IPS-15b (cell line): ENCODE data around the gene KCNC3.
"Not testable (repeated sequence)": the region's sequence is repeated elsewhere in the genome, so short reads cannot be mapped to it uniquely, and the experiment has no call there.

Experiments
- H3K27me3 ChIP-seq: one replicate; pipeline ENCODE4 v1.6.1; 2013; ENCODE audit warnings: low read length; ENCODE audit not compliant: control insufficient read depth, insufficient read depth
- H3K36me3 ChIP-seq: one replicate; pipeline ENCODE4 v1.6.1; 2013; ENCODE audit warnings: low read length; ENCODE audit not compliant: control insufficient read depth, insufficient read depth
- H3K4me1 ChIP-seq: one replicate; pipeline ENCODE4 v1.6.1; 2013; ENCODE audit warnings: mild to moderate bottlenecking, low read length; ENCODE audit not compliant: control insufficient read depth, insufficient read depth
- H3K4me3 ChIP-seq: one replicate; pipeline ENCODE4 v1.5.1; 2013; ENCODE audit warnings: low read depth, low read length
- H3K9ac ChIP-seq: one replicate; pipeline ENCODE4 v1.6.1; 2013; ENCODE audit warnings: low read depth, mild to moderate bottlenecking, low read length
- H3K9me3 ChIP-seq: one replicate; pipeline ENCODE4 v1.6.1; 2013; ENCODE audit warnings: mild to moderate bottlenecking, low read length; ENCODE audit not compliant: control insufficient read depth, insufficient read depth

The KCNC3 gene

GRCh38 chr19:50347089-50347581 is 18.0 kb upstream of the KCNC3 start:
- not testable (repeated sequence) for H3K9ac ChIP-seq, H3K4me1 ChIP-seq, H3K4me3 ChIP-seq, H3K27me3 ChIP-seq, H3K36me3 ChIP-seq, H3K9me3 ChIP-seq

GRCh38 chr19:50344661-50345318 is 15.6 kb upstream of the KCNC3 start:
- Histone ChIP-seq H3K36me3 (peaks cover 2% of the 10 kb centered on the region), H3K4me1 (no peaks in the 10 kb centered on the region), H3K4me3 (no peak overlapping the region), H3K9me3 (no peaks in the 10 kb centered on the region), H3K27me3 (no peaks in the 10 kb centered on the region), H3K9ac (no peak overlapping the region)

GRCh38 chr19:50341091-50341564 is 12.0 kb upstream of the KCNC3 start:
- H3K9me3 ChIP-seq: no peaks in the 10 kb centered on the region
- peaks cover 2% of the 10 kb centered on the region for H3K36me3 ChIP-seq
- no peak overlapping the region for H3K4me3 ChIP-seq
- no peak overlapping the region for H3K9ac ChIP-seq
- H3K4me1 ChIP-seq: no peaks in the 10 kb centered on the region
- no peaks in the 10 kb centered on the region for H3K27me3 ChIP-seq

DNA sequence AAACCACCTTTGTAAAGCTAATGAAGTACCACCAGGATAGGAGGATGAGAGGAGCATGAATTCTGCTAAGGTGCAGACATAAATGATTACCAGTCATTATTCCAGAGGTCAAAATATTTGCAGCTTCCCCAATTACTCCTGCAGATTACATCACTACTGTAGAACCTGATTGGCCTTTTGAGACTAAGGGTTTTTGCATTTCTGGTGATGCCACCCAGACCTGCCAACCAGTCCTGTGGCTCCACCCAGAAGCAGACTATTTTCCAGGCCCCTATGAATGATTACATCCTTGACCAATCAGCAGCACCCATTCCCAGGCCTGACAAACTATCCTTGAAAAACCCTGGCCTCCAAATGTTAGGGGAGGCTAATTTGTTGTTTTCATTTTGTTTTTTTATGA is 11.2 kb upstream of the KCNC3 start:
- Histone ChIP-seq H3K4me1 (no peaks in the 10 kb centered on the region), H3K27me3 (no peaks in the 10 kb centered on the region), H3K9ac (no peak overlapping the region), H3K9me3 (no peaks in the 10 kb centered on the region), H3K4me3 (no peak overlapping the region), H3K36me3 (peaks cover 2% of the 10 kb centered on the region)

GRCh38 chr19:50337031-50337430 is 7.9 kb upstream of the KCNC3 start:
- not testable (repeated sequence) for H3K27me3 ChIP-seq, H3K9me3 ChIP-seq, H3K4me1 ChIP-seq, H3K36me3 ChIP-seq, H3K9ac ChIP-seq, H3K4me3 ChIP-seq

DNA sequence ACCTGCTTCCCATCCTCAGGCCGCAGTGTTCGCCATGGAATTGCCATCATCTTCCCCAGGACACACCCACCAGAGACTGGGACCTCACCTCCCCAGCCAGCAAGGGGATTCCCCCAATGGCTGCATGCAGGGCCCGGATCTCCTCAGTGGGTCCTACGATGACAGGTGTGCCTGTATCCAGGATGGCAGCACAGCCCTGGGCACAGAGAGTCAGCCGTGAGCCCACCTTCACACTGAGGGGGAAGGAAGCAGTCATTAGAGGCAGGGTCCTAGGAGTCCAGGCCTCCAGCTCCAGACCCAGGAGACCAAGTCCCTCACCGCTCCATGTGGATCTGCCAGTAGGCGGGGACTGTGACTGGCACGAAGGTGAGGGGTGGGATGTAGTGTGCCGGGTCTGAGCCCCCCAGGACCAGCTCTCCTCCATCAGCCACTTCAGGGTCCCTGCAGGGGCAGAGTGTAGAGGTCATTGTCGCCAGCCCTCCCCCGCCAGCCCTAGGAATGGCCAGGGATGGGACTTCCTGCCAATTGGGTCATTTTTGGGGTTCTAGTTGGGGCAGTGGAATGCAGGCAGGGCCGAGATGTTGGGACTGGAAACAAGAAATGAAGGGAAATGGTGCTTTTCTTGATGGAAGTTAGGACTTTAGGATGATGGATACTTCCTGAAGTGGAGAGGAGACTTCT is 5.7 kb upstream of the KCNC3 start:
- no peaks in the 10 kb centered on the region for H3K36me3 ChIP-seq
- no peaks in the 10 kb centered on the region for H3K27me3 ChIP-seq
- no peaks in the 10 kb centered on the region for H3K9me3 ChIP-seq
- H3K4me3 ChIP-seq: no peak overlapping the region
- no peak overlapping the region for H3K9ac ChIP-seq
- peaks cover 5% of the 10 kb centered on the region for H3K4me1 ChIP-seq

GRCh38 chr19:50333737-50334617 is 4.8 kb upstream of the KCNC3 start:
- Histone ChIP-seq H3K4me1 (peaks cover 5% of the 10 kb centered on the region), H3K36me3 (no peaks in the 10 kb centered on the region), H3K4me3 (peak overlapping the region; percentile 95), H3K9ac (peak overlapping the region; percentile 81), H3K9me3 (no peaks in the 10 kb centered on the region), H3K27me3 (no peaks in the 10 kb centered on the region)

- H3K9me3 ChIP-seq: no peaks in the 10 kb centered on the region
- peaks cover 5% of the 10 kb centered on the region for H3K4me1 ChIP-seq
- H3K4me3 ChIP-seq: peak overlapping the region; percentile 95
- no peaks in the 10 kb centered on the region for H3K27me3 ChIP-seq
- H3K9ac ChIP-seq: peak overlapping the region; percentile 81
- no peaks in the 10 kb centered on the region for H3K36me3 ChIP-seq
Measured at GRCh38 chr19:50333235-50333736, 4.1 kb upstream of the KCNC3 start.

GRCh38 chr19:50332244-50333038 is 3.3 kb upstream of the KCNC3 start:
- H3K9ac ChIP-seq: peak overlapping the region; percentile 82
- peaks cover 5% of the 10 kb centered on the region for H3K27me3 ChIP-seq
- H3K9me3 ChIP-seq: no peaks in the 10 kb centered on the region
- peaks cover 5% of the 10 kb centered on the region for H3K4me1 ChIP-seq
- peak overlapping the region; percentile 95 for H3K4me3 ChIP-seq
- H3K36me3 ChIP-seq: no peaks in the 10 kb centered on the region

DNA sequence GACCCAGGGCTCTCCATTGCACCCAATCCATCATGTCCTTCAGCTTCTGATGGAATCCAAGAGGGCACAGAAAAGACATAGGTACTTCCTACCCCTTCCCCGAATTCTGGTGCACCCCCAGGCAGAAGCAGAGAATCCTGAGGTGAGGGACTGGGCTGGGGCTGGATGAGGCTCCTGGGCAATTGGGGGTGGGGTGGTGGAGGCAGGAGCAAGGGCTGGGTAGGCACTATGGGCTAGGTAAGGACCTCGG is 2.7 kb upstream of the KCNC3 start:
- peaks cover 9% of the 10 kb centered on the region for H3K4me1 ChIP-seq
- peak overlapping the region; percentile 82 for H3K9ac ChIP-seq
- H3K36me3 ChIP-seq: no peaks in the 10 kb centered on the region
- H3K9me3 ChIP-seq: no peaks in the 10 kb centered on the region
- H3K27me3 ChIP-seq: peaks cover 10% of the 10 kb centered on the region
- peak overlapping the region; percentile 95 for H3K4me3 ChIP-seq
